IPS-20b (cell line): ENCODE measurements around the gene PAF1.

Experiments used
- H3K27ac ChIP-seq: one replicate; pipeline ENCODE4 v1.5.1; 2013; ENCODE audit warnings: low read length
- H3K27me3 ChIP-seq: 2 replicates; pipeline ENCODE4 v1.6.1; 2013; ENCODE audit warnings: mild to moderate bottlenecking, low read length, inconsistent platforms; ENCODE audit not compliant: insufficient read depth
- H3K36me3 ChIP-seq: 2 replicates; pipeline ENCODE4 v1.6.1; 2013; ENCODE audit warnings: low read depth, mild to moderate bottlenecking, inconsistent platforms, low read length, moderate library complexity; ENCODE audit not compliant: insufficient read depth
- H3K4me1 ChIP-seq: 2 replicates; pipeline ENCODE4 v1.6.1; 2013; ENCODE audit warnings: mild to moderate bottlenecking, control low read depth, inconsistent platforms, low read length, moderate library complexity; ENCODE audit not compliant: insufficient read depth
- H3K4me3 ChIP-seq: 2 replicates; pipeline ENCODE4 v1.5.1; 2013; ENCODE audit warnings: mild to moderate bottlenecking, low read length, inconsistent platforms
- H3K9ac ChIP-seq: 2 replicates; pipeline ENCODE4 v1.6.1; 2013; ENCODE audit warnings: low read depth, mild to moderate bottlenecking, inconsistent platforms, low read length, moderate library complexity
- H3K9me3 ChIP-seq: 2 replicates; pipeline ENCODE4 v1.6.1; 2013; ENCODE audit warnings: mild to moderate bottlenecking, low read depth, low read length, inconsistent platforms; ENCODE audit not compliant: insufficient read depth

PAF1 gene

GRCh38 chr19:39409208-39410016, 18.5 kb upstream of the PAF1 start:
- Histone ChIP-seq H3K4me1 (peaks cover 32% of the 10 kb centered on the region), H3K9me3 (no peaks in the 10 kb centered on the region), H3K4me3 (peak overlapping the region; percentile 92), H3K9ac (peak overlapping the region; percentile 97), H3K36me3 (peaks cover 9% of the 10 kb centered on the region; the same call in 1 of the 2 replicates), H3K27me3 (no peaks in the 10 kb centered on the region; the same call in 1 of the 2 replicates), H3K27ac (peak overlapping the region; percentile 6)

- Histone ChIP-seq H3K4me1 (peaks cover 32% of the 10 kb centered on the region), H3K9me3 (no peaks in the 10 kb centered on the region), H3K4me3 (peak overlapping the region; percentile 92), H3K27me3 (no peaks in the 10 kb centered on the region; the same call in 1 of the 2 replicates), H3K27ac (no peak overlapping the region), H3K36me3 (peaks cover 9% of the 10 kb centered on the region; the same call in 1 of the 2 replicates), H3K9ac (no peak overlapping the region; the same call in 1 of the 2 replicates)
These were observed 17.7 kb upstream of the PAF1 start for GRCh38 chr19:39408392-39409207.

- Histone ChIP-seq H3K4me1 (peaks cover 32% of the 10 kb centered on the region), H3K27me3 (no peaks in the 10 kb centered on the region; the same call in 1 of the 2 replicates), H3K27ac (no peak overlapping the region), H3K36me3 (peaks cover 9% of the 10 kb centered on the region; the same call in 1 of the 2 replicates), H3K4me3 (peak overlapping the region; percentile 96; the same call in 1 of the 2 replicates), H3K9me3 (no peaks in the 10 kb centered on the region), H3K9ac (peak overlapping the region; percentile 90; the same call in 1 of the 2 replicates)
These were observed 16.9 kb upstream of the PAF1 start for GRCh38 chr19:39407660-39408391.

GRCh38 chr19:39407410-39407659, 16.4 kb upstream of the PAF1 start:
- Histone ChIP-seq H3K36me3 (peaks cover 9% of the 10 kb centered on the region; the same call in 1 of the 2 replicates), H3K4me1 (peaks cover 32% of the 10 kb centered on the region), H3K9ac (peak overlapping the region; percentile 90; the same call in 1 of the 2 replicates), H3K27me3 (no peaks in the 10 kb centered on the region; the same call in 1 of the 2 replicates), H3K27ac (no peak overlapping the region), H3K4me3 (peak overlapping the region; percentile 96), H3K9me3 (no peaks in the 10 kb centered on the region)

GRCh38 chr19:39406656-39407409, 15.9 kb upstream of the PAF1 start, which contains the start of gene ZFP36:
Gene ZFP36, plus strand, starts transcription at chr19:39406847. Its CDS starts 58 bp downstream, at chr19:39406905.
- Histone ChIP-seq H3K4me3 (peak within 1 kb of the TSS; percentile 96), H3K36me3 (peaks cover 9% of the 10 kb centered on the region; the same call in 1 of the 2 replicates), H3K9ac (peak within 1 kb of the TSS; percentile 90; the same call in 1 of the 2 replicates), H3K27me3 (no peaks in the 10 kb centered on the region; the same call in 1 of the 2 replicates), H3K27ac (peak within 1 kb of the TSS; percentile 12), H3K9me3 (no peaks in the 10 kb centered on the region), H3K4me1 (peaks cover 37% of the 10 kb centered on the region)

- peaks cover 36% of the 10 kb centered on the region for H3K4me1 ChIP-seq
These were observed 15.2 kb upstream of the PAF1 start for GRCh38 chr19:39405958-39406655.

GRCh38 chr19:39405261-39405957, 14.5 kb upstream of the PAF1 start:
- Histone ChIP-seq H3K9ac (no peak overlapping the region), H3K4me3 (no peak overlapping the region), H3K27ac (no peak overlapping the region), H3K36me3 (peaks cover 9% of the 10 kb centered on the region; the same call in 1 of the 2 replicates), H3K4me1 (peaks cover 30% of the 10 kb centered on the region; the same call in 1 of the 2 replicates), H3K9me3 (no peaks in the 10 kb centered on the region), H3K27me3 (no peaks in the 10 kb centered on the region; the same call in 1 of the 2 replicates)

More at GRCh38 chr19:39405958-39406655, 15.2 kb upstream of the PAF1 start:
- peak overlapping the region; percentile 12 for H3K27ac ChIP-seq
- H3K36me3 ChIP-seq, result peaks cover 9% of the 10 kb centered on the region; the same call in 1 of the 2 replicates
- no peaks in the 10 kb centered on the region for H3K9me3 ChIP-seq
- H3K4me3 ChIP-seq, result peak overlapping the region; percentile 96
- no peaks in the 10 kb centered on the region; the same call in 1 of the 2 replicates for H3K27me3 ChIP-seq
- peak overlapping the region; percentile 61; the same call in 1 of the 2 replicates for H3K9ac ChIP-seq

GRCh38 chr19:39403331-39404312, 12.7 kb upstream of the PAF1 start:
- H3K9ac ChIP-seq, result peak overlapping the region; percentile 90
- peak overlapping the region; percentile 90 for H3K27ac ChIP-seq
- peaks cover 26% of the 10 kb centered on the region; the same call in 1 of the 2 replicates for H3K4me1 ChIP-seq
- H3K36me3 ChIP-seq, result peaks cover 7% of the 10 kb centered on the region; the same call in 1 of the 2 replicates
- H3K4me3 ChIP-seq, result peak overlapping the region; percentile 66
- no peaks in the 10 kb centered on the region for H3K9me3 ChIP-seq
- no peaks in the 10 kb centered on the region; the same call in 1 of the 2 replicates for H3K27me3 ChIP-seq
